GM13977 (cell line): Measurements from ENCODE around the gene CIRBP.

Experiments
- DNase-seq: peaks from one replicate; pipeline ENCODE4 v3.0.0; 2012; ENCODE audit warnings: low spot score
- in situ Hi-C: fragments of 300-500 bp; cut with MboI; formaldehyde crosslinking; loops from one replicate; pipeline ENCODE4 v1.12.0; 2022; ENCODE audit warnings: low sequenced_read_pairs, low pct_unique_long_range_greater_than_20kb, mixed read lengths, inconsistent platforms; ENCODE audit not compliant: unreplicated experiment
- TF ChIP-seq, protein P1 (sequence below): IDR thresholded peaks from 2 replicates; pipeline ENCODE4 v1.5.1; 2012; ENCODE audit warnings: mild to moderate bottlenecking, control low read depth; ENCODE audit not compliant: insufficient read depth; ENCODE audit errors: extremely low read depth, missing control alignments

CIRBP gene

DNA sequence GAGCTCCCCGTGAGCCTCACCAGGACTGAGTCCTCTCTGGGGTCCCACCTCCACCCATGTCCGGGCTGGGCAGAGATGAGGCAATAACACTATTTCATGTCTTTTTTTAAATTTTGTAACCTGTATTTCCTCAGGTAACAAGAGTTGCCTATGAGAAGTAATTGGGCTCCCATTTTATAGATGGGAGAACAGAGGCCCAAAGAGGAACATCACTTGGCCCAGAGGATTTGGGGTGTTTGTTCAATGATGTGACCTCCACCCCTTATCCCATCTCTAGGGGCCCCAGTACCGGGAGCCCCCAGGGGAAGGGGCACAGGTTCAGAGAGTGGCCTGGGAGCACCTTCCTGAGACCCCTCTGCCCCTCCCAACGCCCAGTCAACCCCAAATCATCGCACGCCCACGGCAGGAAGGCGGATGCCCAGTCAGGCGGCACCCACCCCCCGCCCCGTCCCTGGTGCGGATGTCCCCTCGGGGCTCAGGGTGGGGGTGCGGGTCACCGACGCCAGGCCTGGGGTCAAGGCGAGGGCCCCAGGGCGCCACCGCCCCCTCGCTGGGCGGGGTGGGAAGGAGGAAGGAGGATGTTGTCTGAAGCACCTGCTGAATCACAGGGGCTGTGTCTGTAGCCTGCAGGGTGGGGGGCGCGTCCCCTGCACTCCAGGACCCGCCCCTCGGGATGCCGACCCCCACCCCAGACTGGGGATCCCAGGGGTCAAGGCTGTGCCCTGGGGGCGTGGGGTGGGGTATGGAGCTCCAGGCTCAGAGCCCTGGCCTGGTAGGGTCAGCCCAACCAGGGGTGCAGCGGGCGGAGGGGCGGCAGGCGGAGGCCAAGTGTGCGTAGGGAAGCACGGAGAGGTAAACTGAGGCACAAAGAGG, 9.0 kb upstream of the CIRBP start:
- TF ChIP-seq, protein P1, sequence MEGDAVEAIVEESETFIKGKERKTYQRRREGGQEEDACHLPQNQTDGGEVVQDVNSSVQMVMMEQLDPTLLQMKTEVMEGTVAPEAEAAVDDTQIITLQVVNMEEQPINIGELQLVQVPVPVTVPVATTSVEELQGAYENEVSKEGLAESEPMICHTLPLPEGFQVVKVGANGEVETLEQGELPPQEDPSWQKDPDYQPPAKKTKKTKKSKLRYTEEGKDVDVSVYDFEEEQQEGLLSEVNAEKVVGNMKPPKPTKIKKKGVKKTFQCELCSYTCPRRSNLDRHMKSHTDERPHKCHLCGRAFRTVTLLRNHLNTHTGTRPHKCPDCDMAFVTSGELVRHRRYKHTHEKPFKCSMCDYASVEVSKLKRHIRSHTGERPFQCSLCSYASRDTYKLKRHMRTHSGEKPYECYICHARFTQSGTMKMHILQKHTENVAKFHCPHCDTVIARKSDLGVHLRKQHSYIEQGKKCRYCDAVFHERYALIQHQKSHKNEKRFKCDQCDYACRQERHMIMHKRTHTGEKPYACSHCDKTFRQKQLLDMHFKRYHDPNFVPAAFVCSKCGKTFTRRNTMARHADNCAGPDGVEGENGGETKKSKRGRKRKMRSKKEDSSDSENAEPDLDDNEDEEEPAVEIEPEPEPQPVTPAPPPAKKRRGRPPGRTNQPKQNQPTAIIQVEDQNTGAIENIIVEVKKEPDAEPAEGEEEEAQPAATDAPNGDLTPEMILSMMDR = no peak
- in situ Hi-C loops = no loop called here
- DNase-seq = peak; percentile 56

DNA sequence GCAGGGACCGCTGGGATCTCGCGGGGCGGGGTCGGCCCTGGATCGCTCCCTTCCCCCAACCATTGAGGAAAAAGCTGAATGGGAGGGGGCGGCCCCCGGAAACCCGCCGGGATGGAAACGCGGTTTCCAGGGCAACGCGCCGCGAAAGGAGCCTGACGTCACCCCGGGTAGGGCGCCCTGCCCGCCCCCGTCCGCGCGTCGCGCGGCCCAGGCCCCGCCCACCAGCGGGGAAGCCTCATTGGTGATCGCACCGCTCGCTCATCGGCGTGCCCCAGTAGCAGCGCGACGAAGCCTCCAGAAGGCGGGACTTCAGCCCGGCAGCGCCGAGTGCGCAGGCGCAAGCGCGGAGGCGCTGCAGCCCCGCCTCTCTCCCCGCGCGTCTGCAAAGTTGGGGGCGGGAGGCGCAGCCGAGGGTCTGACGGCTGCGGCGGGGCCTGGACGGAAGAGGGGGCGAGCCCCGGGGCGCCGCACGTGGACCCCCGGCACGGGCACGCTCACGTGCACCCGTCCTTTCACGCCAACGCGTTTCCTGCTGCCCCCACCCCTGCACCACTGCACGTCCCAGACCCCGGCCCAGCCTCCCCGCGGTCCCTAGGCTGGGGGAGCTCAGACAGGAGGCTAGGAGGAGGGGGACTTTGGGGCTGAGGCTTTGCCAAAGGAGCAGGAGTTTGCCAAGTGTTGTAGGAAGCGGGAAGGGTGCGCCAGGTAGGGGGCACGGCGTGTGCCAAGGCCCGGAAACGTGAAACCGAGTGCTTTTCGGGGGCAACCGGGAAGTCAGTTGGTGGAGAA, 8.2 kb upstream of the CIRBP start:
- in situ Hi-C loops = no loop called here
- peak; percentile 99 for DNase-seq
- TF ChIP-seq, protein P1 = no peak

DNA sequence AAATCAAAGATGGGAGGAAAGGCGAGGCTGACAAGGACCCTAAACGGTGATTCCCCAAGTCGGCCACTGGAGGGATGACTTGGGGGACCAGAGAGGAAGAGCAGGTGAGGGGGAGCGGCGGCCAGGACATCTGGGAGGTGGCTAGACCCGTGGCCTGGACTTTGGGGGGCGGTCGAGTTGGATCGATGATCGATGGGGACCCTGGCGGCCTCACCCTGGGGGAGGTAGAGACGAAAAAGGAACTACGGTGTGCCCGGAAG, 7.7 kb upstream of the CIRBP start:
- in situ Hi-C loops = no loop called here
- no peak for DNase-seq
- TF ChIP-seq, protein P1 = no peak

DNA sequence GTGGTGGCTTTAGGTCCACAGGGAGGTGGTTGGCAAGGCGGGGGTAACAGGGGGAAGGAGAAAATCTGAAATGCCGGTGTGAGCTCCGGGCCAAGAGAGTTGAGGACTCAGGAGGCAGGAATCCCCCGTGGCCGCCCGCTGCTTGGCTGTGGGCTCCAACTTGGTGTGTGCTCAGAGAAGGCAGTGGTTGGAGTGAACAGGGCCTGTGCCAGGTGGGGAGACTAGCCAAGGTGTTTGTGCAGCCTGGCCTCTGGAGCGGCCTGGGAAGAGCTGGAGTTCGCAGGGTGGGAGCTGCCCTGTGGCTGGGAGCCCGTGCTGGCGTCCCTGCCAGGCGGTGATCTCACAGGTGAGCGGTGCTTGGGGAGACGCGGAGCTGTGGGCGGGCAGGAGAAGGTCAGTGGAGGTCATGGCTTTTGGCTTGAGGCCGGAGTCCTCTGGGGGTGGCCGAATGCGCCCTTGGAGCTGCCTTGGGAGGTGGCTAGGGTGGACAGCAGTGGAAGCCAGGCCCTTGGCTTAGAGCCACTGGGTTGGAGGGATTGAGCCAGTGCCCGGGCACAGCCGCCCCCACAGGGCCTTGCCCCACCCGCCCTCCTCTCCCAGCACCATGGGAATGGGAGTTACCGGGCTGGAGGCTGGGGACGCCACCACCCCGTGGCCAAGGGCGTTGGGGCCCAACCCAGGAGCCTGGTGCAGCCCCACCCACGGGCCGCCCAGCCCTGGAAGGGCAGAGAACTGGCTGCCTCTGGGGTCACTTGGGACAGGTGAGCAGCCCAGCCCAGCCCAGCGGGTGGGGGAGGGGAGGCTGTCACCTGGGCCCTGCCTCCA, 7.1 kb upstream of the CIRBP start:
- in situ Hi-C loops = no loop called here
- peak; percentile 35 for DNase-seq
- TF ChIP-seq, protein P1 = no peak

DNA sequence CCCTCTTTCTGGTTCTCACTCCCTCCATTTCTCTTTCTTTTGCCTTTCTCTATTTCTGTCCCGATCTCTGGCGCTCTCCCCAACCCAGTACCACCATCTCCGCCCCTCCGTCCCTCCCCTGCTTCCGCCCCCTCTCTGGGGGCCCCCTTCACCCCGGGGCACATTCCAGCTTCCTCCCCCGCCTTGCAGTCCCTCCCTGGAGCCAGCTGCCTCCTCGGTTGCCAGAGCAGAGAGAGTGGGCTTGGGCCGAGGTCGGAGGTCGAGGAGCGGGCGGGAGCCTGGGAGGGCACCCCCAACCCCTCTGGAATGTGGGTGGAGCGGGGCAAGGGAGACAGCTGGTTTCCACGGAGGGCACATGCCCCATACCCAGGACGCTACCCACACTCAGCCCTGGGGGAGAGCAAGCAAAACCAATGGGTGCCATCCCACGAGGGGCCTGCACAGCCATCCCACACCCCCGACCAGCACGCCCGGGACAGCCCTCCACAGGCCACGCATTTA, 6.5 kb upstream of the CIRBP start:
- DNase-seq = no peak
- in situ Hi-C loops = no loop called here
- TF ChIP-seq, protein P1 = no peak

DNA sequence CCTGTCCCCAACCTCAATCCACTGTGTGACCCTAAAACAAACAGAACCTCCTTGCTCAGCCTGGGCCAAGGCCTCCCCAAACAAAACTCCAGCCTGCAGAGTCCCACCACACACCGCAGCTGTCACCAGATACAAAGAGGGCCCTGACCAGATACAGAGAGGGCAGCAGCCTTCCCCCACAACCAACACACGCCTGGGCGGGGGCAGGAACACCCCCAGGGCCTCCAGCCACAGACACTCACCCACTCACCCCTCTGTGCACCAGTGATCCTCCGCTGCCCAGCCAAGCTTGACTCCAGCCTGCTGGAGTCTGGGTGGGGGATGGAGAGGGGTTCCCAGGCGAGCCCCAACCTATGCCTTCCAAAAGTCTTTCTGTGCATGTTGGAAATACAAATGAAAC, 5.9 kb upstream of the CIRBP start:
- TF ChIP-seq, protein P1 = no peak
- peak; percentile 45 for DNase-seq
- in situ Hi-C loops = no loop called here
